Endothelial cell of umbilical vein (primary cell): Measurements from ENCODE around the gene TMEM229B. TPM values are rescaled to one million over a fixed set of nuclear protein-coding genes. Genes with fewer than 3 reads are reported as not detected.

Source experiments
- BruUV-seq: library from RNA; stranded (reverse); fragments of 400-500 nt; replicated peaks from 2 replicates; lab custom pipeline; 2021; lab: Mats Ljungman, UMichigan
- CTCF ChIA-PET: fragments of 300-600, 350-600 bp; sonication (Branson Sonifier 250); formaldehyde crosslinking; loops from one replicate; lab custom pipeline; 2021; ENCODE audit warnings: antibody characterized with exemption, inconsistent platforms; lab: Charles Lee
- POLR2A ChIA-PET: fragments of 300-600, 350-600 bp; sonication (Branson Sonifier 250); formaldehyde crosslinking; loops from one replicate; lab custom pipeline; 2021; ENCODE audit warnings: antibody characterized with exemption, inconsistent platforms; lab: Charles Lee
- DNase-seq: peaks from one replicate; pipeline ENCODE4 v3.0.0-alpha.2; 2011; ENCODE audit warnings: low read depth, low spot score
- FAIRE-seq: peaks from 2 replicates; lab custom pipeline; 2011; peaks lifted over from hg19 to GRCh38; lab: Jason Lieb, UNC
- H2AFZ ChIP-seq: 2 replicates; pipeline ENCODE4 v1.6.0; 2012; ENCODE audit warnings: low read depth, low read length, control low read depth, inconsistent platforms
- H3K27ac ChIP-seq: 2 replicates; pipeline ENCODE4 v1.5.1; 2011; ENCODE audit warnings: low read depth, mild to moderate bottlenecking, control low read depth, low read length, moderate library complexity; ENCODE audit not compliant: insufficient read depth
- H3K27me3 ChIP-seq, 2 experiments: 2 replicates each; pipeline versions ENCODE4 v1.6.0 to v1.6.1; 2011; ENCODE audit warnings: low read length in 2 of 2, mixed read lengths in 1 of 2; ENCODE audit not compliant: control insufficient read depth in 2 of 2, insufficient read depth in 2 of 2
- H3K36me3 ChIP-seq, 2 experiments: 2 replicates in 1 of 2; 3 replicates in 1 of 2; pipeline ENCODE4 v1.5.1; 2011; ENCODE audit warnings: low read length in 2 of 2, mild to moderate bottlenecking in 1 of 2, moderate library complexity in 1 of 2; ENCODE audit not compliant: control insufficient read depth in 2 of 2, insufficient read depth in 2 of 2; ENCODE audit errors: extremely low read depth in 1 of 2
- H3K4me1 ChIP-seq: 3 replicates; pipeline ENCODE4 v1.5.1; 2011; ENCODE audit warnings: mild to moderate bottlenecking, low read length; ENCODE audit not compliant: control insufficient read depth, insufficient read depth; ENCODE audit errors: extremely low read depth
- H3K4me2 ChIP-seq: 2 replicates; pipeline ENCODE4 v1.6.1; 2011; ENCODE audit warnings: low read length, control low read depth, mixed read lengths; ENCODE audit not compliant: insufficient read depth
- H3K4me3 ChIP-seq, 3 experiments: fragments of 200-600 bp in 1 of 3; sonication (generic), shearing (Covaris generic) in 1 of 3; replicated peaks in 1 of 3; 2 replicates each; pipeline ENCODE4 v1.5.1; 2011 to 2016; ENCODE audit warnings: control low read depth in 3 of 3, low read length in 3 of 3, mild to moderate bottlenecking in 2 of 3, inconsistent platforms in 1 of 3, low read depth in 1 of 3, moderate library complexity in 1 of 3; ENCODE audit not compliant: insufficient read depth in 1 of 3
- H3K79me2 ChIP-seq: 2 replicates; pipeline ENCODE4 v1.6.0; 2012; ENCODE audit warnings: low read length, inconsistent platforms; ENCODE audit not compliant: control insufficient read depth, insufficient read depth
- H3K9ac ChIP-seq: replicated peaks from 2 replicates; pipeline ENCODE3; 2011; ENCODE audit warnings: low read length, control low read depth; ENCODE audit not compliant: insufficient read depth; ENCODE audit errors: extremely low read depth
- H3K9me1 ChIP-seq: replicated peaks from 3 replicates; pipeline ENCODE4 v1.6.0; 2011; ENCODE audit warnings: mild to moderate bottlenecking, low read length; ENCODE audit not compliant: control insufficient read depth, insufficient read depth; ENCODE audit errors: extremely low read depth
- H3K9me3 ChIP-seq: replicated peaks from 2 replicates; pipeline ENCODE4 v1.5.1; 2012; ENCODE audit warnings: low read length, inconsistent platforms; ENCODE audit not compliant: control insufficient read depth, insufficient read depth
- H4K20me1 ChIP-seq: replicated peaks from 2 replicates; pipeline ENCODE3; 2011; ENCODE audit warnings: mild to moderate bottlenecking, low read length; ENCODE audit not compliant: control insufficient read depth, insufficient read depth; ENCODE audit errors: extremely low read depth
- EZH2 ChIP-seq: IDR thresholded peaks from 2 replicates; pipeline ENCODE4 v1.6.1; 2012; ENCODE audit warnings: borderline replicate concordance, low read depth, mild to moderate bottlenecking, moderate library complexity, low read length, inconsistent platforms; ENCODE audit not compliant: severe bottlenecking
- FOS ChIP-seq: IDR thresholded peaks from 2 replicates; pipeline ENCODE4 v1.6.1; 2011; ENCODE audit warnings: mild to moderate bottlenecking, low read length, moderate library complexity, borderline replicate concordance; ENCODE audit not compliant: insufficient read depth
- GATA2 ChIP-seq: IDR thresholded peaks from 2 replicates; pipeline ENCODE4 v1.7.0; 2011; ENCODE audit warnings: low read depth, mild to moderate bottlenecking, moderate library complexity, mixed read lengths, low read length; ENCODE audit not compliant: insufficient read length, insufficient read depth
- JUN ChIP-seq: IDR thresholded peaks from 2 replicates; pipeline ENCODE4 v1.6.1; 2011; ENCODE audit warnings: borderline replicate concordance, low read depth; ENCODE audit not compliant: insufficient read length, insufficient read depth
- MYC ChIP-seq: IDR thresholded peaks from one replicate; pipeline ENCODE4 v1.6.1; 2011; ENCODE audit warnings: mild to moderate bottlenecking, low read depth, low read length
- POLR2A ChIP-seq: IDR thresholded peaks from 2 replicates; pipeline ENCODE4 v1.6.1; 2012; ENCODE audit warnings: low read depth, mild to moderate bottlenecking, control low read depth, low read length
- POLR2AphosphoS5 ChIP-seq: IDR thresholded peaks from 2 replicates; pipeline ENCODE4 v1.6.1; 2012; ENCODE audit warnings: low read depth, mild to moderate bottlenecking, control low read depth, low read length, moderate library complexity; ENCODE audit not compliant: insufficient read depth
- dilution Hi-C: fragments of 300-500 bp; cut with MboI; formaldehyde crosslinking; loops from one replicate; pipeline ENCODE4 v1.15.0; 2019; ENCODE audit warnings: low sequenced_read_pairs; ENCODE audit not compliant: extremely low pct_ligation_motif_present
- intact Hi-C: fragments of 100-400 bp; cut with micrococcal nuclease; formaldehyde crosslinking; loops from one replicate; pipeline ENCODE4 v1.10.0; 2022
- polyA plus RNA-seq, 4 experiments: library from polyadenylated mRNA; depleted of rRNA in 3 of 4; stranded (reverse) in 3 of 4; unstranded in 1 of 4; fragments of >200 nt; gene quantifications; 2 replicates each; pipeline versions ENCODE4 v1.2.1 to v1.2.3, GENCODE V29; 2011 to 2012; ENCODE audit warnings: missing spikeins in 1 of 4
- total RNA-seq: library from RNA; stranded (reverse); gene quantifications from 2 replicates; pipeline ENCODE4 v1.2.3, GENCODE V29; 2021
- TF ChIP-seq, protein P1 (sequence below): IDR thresholded peaks from 2 replicates; pipeline ENCODE4 v1.6.1; 2011; ENCODE audit not compliant: insufficient read depth, insufficient read length
- TF ChIP-seq, protein P2 (sequence below), 2 donors: IDR thresholded peaks; 1 replicate in 1 of 2; 2 replicates in 1 of 2; pipeline ENCODE4 v1.5.1; 2011; ENCODE audit warnings: low read length in 2 of 2, mild to moderate bottlenecking in 2 of 2, moderate library complexity in 2 of 2, control low read depth in 1 of 2, inconsistent platforms in 1 of 2, low read depth in 1 of 2; ENCODE audit not compliant: insufficient read depth in 1 of 2; ENCODE audit errors: extremely low read depth in 1 of 2

Gene TMEM229B
- total and polyA plus RNA-seq, 2 donors (not counting 3 experiments of a cell fraction or from before 2014, with no cell fraction given): 0.03 TPM; not detected in 1

DNA sequence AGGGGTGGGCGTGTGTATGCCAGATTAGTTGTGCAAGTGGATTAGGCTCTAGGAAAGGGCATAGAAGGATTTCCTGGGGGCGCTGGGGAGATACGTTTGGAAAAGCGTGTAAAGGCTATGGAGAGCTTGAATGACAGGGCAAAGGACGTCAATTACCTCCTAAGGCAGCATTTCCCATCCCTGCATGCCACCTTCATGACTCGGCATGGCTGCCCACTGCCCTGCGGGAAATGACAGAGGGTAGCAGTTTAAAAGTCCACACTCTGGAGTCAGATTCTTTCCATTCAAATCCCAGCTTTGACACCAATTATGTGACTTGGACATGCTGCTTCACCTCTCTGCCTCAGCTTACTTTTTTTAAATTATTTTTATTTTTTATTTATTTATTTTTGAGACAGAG lies 14.8 kb upstream of the TMEM229B start:
- no TSS peak for BruUV-seq
- intact Hi-C loops: no loop called here
- no peak for FAIRE-seq

More for the DNA sequence above, 14.8 kb upstream of the TMEM229B start:
- Histone ChIP-seq H3K27me3 (peaks cover 2 to 3% of the 10 kb centered on the region in 2 experiments), H3K4me2 (no peak overlapping the region), H2AFZ (no peak overlapping the region), H3K79me2 (no peaks in the 10 kb centered on the region), H3K36me3 (no peaks in the 10 kb centered on the region), H3K9me1 (no peaks in the 10 kb centered on the region), H3K27ac (no peak overlapping the region), H4K20me1 (no peaks in the 10 kb centered on the region), H3K4me3 (no peak overlapping the region), H3K4me1 (no peaks in the 10 kb centered on the region), H3K9ac (no peak overlapping the region), H3K9me3 (no peaks in the 10 kb centered on the region)
- ChIA-PET POLR2A (no interaction called here), CTCF (interaction anchor here (1.5 kb wide), 1 partner anchor 24 kb away, joined by 5 read pairs; no protein-coding TSS in a partner anchor)
- dilution Hi-C loops: no loop called here
- TF ChIP-seq GATA2 (no peak), POLR2A (no peak), POLR2AphosphoS5 (no peak), EZH2 (no peak), MYC (no peak), JUN (no peak), FOS (no peak)
- TF ChIP-seq, protein P1, sequence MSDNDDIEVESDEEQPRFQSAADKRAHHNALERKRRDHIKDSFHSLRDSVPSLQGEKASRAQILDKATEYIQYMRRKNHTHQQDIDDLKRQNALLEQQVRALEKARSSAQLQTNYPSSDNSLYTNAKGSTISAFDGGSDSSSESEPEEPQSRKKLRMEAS: no peak
- TF ChIP-seq, protein P2, sequence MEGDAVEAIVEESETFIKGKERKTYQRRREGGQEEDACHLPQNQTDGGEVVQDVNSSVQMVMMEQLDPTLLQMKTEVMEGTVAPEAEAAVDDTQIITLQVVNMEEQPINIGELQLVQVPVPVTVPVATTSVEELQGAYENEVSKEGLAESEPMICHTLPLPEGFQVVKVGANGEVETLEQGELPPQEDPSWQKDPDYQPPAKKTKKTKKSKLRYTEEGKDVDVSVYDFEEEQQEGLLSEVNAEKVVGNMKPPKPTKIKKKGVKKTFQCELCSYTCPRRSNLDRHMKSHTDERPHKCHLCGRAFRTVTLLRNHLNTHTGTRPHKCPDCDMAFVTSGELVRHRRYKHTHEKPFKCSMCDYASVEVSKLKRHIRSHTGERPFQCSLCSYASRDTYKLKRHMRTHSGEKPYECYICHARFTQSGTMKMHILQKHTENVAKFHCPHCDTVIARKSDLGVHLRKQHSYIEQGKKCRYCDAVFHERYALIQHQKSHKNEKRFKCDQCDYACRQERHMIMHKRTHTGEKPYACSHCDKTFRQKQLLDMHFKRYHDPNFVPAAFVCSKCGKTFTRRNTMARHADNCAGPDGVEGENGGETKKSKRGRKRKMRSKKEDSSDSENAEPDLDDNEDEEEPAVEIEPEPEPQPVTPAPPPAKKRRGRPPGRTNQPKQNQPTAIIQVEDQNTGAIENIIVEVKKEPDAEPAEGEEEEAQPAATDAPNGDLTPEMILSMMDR (IDR thresholded peaks at IDR 0.05; ENCODE audit: extremely low read depth in 1 of 2, insufficient read depth in 1 of 2, low read depth in 1 of 2, low read length in 2 of 2): no peak
- no peak for DNase-seq
